Measurements from ENCODE around the gene AFG1L.

- peak in 6 of 11 experiments; percentile 8 to 46 (median 20) for TF ChIP-seq CTCF (IDR thresholded peaks at IDR 0.05 in 8 of 11, conservative IDR thresholded peaks at IDR 0.05 in 3 of 11)
- TF ChIP-seq POLR2AphosphoS5 (IDR thresholded peaks at IDR 0.05): no peak
- TF ChIP-seq POLR2A (IDR thresholded peaks at IDR 0.05): no peak
These were observed 203.0 kb downstream of the AFG1L start for GRCh38 chr6:108497883-108498282.

All from spleen (tissue), 7 donors.